ENCODE data around the gene BLID. TPM values are rescaled to one million over a fixed set of nuclear protein-coding genes. Genes with fewer than 3 reads are reported as not detected.

Gene BLID
- total RNA-seq, 1 donor from 2014 or later, result not detected

DNA sequence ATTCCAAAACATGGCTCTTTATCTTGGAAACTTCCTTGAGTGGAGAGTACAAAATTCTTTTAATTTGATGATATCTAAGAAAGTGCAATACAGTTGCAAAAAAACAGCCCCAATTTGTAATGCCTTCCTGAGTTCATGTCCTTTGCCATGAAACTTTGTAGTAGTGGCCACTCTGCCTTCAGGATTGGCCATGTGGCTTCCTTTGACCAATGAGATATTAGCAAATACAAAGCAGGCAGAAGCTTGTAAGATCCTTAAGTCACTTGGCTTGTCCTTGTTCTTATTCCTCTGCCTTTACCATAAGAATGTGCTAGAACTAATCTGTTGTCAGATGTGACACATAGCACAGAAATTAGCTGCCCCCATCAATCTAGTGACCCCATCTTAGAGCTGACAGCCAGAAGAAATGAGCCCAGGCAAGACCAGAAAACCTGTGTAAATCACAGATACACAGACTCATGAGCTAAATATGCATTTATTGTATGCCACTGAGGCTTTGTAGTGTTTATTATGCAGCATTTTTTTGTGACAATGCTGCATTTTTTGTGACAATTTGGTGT is 29.8 kb upstream of the BLID start:
- H3F3A ChIP-seq (ENCODE audit: low read depth), result no peaks in the 10 kb centered on the region
- H3K9me3 ChIP-seq (ENCODE audit: low read depth), result no peaks in the 10 kb centered on the region
- Mint-ChIP-seq H3K36me3 (peaks cover 7% of the 10 kb centered on the region), H3K27ac (no peak overlapping the region), H3K27me3 (ENCODE audit: insufficient read depth, low read depth) (no peaks in the 10 kb centered on the region), H3K4me1 (peaks cover 11% of the 10 kb centered on the region), H3K9me3 (no peaks in the 10 kb centered on the region), H3K4me3 (no peak overlapping the region)
- H3K27ac ChIP-seq, result no peak overlapping the region
- no peaks in the 10 kb centered on the region for H4K20me1 ChIP-seq (ENCODE audit: low read depth)
- H3K4me1 ChIP-seq, result peaks cover 4% of the 10 kb centered on the region
- H3K27me3 ChIP-seq, result peaks cover 11% of the 10 kb centered on the region
- no peak for DNase-seq (ENCODE audit: low spot score)
- H3K79me2 ChIP-seq (ENCODE audit: low read depth), result no peaks in the 10 kb centered on the region
- H2AFZ ChIP-seq (replicated peaks), result no peak overlapping the region
- H3K4me2 ChIP-seq, result no peak overlapping the region
- H3K4me3 ChIP-seq, result no peak overlapping the region
- H3K36me3 ChIP-seq, result no peaks in the 10 kb centered on the region
- TF ChIP-seq EZH2phosphoT487 (IDR thresholded peaks at IDR 0.05), result no peak
- no peak for TF ChIP-seq EZH2 (IDR thresholded peaks at IDR 0.05)
- TF ChIP-seq, protein P1, sequence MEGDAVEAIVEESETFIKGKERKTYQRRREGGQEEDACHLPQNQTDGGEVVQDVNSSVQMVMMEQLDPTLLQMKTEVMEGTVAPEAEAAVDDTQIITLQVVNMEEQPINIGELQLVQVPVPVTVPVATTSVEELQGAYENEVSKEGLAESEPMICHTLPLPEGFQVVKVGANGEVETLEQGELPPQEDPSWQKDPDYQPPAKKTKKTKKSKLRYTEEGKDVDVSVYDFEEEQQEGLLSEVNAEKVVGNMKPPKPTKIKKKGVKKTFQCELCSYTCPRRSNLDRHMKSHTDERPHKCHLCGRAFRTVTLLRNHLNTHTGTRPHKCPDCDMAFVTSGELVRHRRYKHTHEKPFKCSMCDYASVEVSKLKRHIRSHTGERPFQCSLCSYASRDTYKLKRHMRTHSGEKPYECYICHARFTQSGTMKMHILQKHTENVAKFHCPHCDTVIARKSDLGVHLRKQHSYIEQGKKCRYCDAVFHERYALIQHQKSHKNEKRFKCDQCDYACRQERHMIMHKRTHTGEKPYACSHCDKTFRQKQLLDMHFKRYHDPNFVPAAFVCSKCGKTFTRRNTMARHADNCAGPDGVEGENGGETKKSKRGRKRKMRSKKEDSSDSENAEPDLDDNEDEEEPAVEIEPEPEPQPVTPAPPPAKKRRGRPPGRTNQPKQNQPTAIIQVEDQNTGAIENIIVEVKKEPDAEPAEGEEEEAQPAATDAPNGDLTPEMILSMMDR (IDR thresholded peaks at IDR 0.05), result no peak
- no peak overlapping the region for H3K9ac ChIP-seq

DNA sequence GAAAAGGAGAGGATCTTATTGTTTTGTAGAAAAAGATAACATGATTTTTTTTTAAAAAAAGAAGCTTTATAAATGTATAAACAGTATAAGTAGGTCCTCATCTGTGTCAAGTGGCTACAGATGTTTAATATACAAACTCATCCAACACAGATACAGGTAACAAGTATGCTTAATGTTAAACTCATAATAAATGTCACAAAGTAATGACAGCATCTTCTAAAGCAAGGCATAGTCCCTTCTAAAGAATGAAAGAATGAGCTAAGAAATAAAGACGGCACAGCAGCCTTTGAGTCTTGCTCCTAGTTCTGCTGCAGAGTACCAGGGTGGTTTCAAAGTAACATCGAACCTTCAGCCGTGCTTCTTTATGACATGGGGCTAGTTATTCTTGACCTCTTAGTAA is 28.7 kb upstream of the BLID start:
- peaks cover 7% of the 10 kb centered on the region for H3K36me3 Mint-ChIP-seq
- H3K4me2 ChIP-seq, result no peak overlapping the region
- H3K27ac ChIP-seq, result no peak overlapping the region
- no peak overlapping the region for H2AFZ ChIP-seq (replicated peaks)
- no peak overlapping the region for H3K9ac ChIP-seq
- no peak overlapping the region for H3K4me3 ChIP-seq
- TF ChIP-seq EZH2 (IDR thresholded peaks at IDR 0.05) (no peak), EZH2phosphoT487 (IDR thresholded peaks at IDR 0.05) (no peak)
- TF ChIP-seq, protein P1 (IDR thresholded peaks at IDR 0.05), result no peak
- H3K4me1 Mint-ChIP-seq, result peaks cover 14% of the 10 kb centered on the region
- H3K27ac Mint-ChIP-seq, result no peak overlapping the region
- peaks cover 22% of the 10 kb centered on the region for H3K27me3 ChIP-seq
- no peaks in the 10 kb centered on the region for H4K20me1 ChIP-seq (ENCODE audit: low read depth)
- H3K9me3 ChIP-seq (ENCODE audit: low read depth), result no peaks in the 10 kb centered on the region
- no peaks in the 10 kb centered on the region for H3K27me3 Mint-ChIP-seq (ENCODE audit: insufficient read depth, low read depth)
- DNase-seq (ENCODE audit: low spot score), result no peak
- H3K36me3 ChIP-seq, result no peaks in the 10 kb centered on the region
- H3K4me3 Mint-ChIP-seq, result no peak overlapping the region
- no peaks in the 10 kb centered on the region for H3F3A ChIP-seq (ENCODE audit: low read depth)
- no peaks in the 10 kb centered on the region for H3K9me3 Mint-ChIP-seq
- H3K4me1 ChIP-seq, result peaks cover 4% of the 10 kb centered on the region
- no peaks in the 10 kb centered on the region for H3K79me2 ChIP-seq (ENCODE audit: low read depth)

DNA sequence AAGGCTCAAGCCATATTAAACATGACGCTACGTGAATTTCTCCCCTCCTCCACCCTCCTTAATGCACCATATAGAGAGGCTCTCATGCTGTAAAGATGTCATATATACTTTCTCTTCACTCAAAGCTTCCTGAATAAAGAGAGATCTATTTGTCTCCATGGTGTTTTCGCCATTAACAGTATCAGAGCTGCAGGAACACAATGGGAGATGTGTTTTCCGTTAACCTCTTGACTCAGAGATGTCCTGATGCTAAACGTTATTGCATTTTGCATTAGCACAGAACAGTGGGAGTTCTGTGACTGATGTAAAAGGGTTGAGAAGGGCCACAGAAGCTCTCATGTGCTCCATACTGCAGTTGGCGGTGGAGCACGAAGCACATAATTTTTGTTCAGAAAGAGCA is 25.7 kb upstream of the BLID start:
- Mint-ChIP-seq H3K27ac (peak overlapping the region; percentile 5), H3K4me1 (peaks cover 21% of the 10 kb centered on the region), H3K9me3 (no peaks in the 10 kb centered on the region), H3K27me3 (ENCODE audit: insufficient read depth, low read depth) (no peaks in the 10 kb centered on the region), H3K4me3 (no peak overlapping the region), H3K36me3 (peaks cover 4% of the 10 kb centered on the region)
- Histone ChIP-seq H3K36me3 (no peaks in the 10 kb centered on the region), H3K79me2 (ENCODE audit: low read depth) (no peaks in the 10 kb centered on the region), H3K4me2 (no peak overlapping the region), H3K9me3 (ENCODE audit: low read depth) (no peaks in the 10 kb centered on the region), H3K27ac (no peak overlapping the region), H3K4me3 (no peak overlapping the region), H3K27me3 (peaks cover 36% of the 10 kb centered on the region), H2AFZ (replicated peaks) (no peak overlapping the region), H4K20me1 (ENCODE audit: low read depth) (no peaks in the 10 kb centered on the region), H3K4me1 (no peaks in the 10 kb centered on the region), H3F3A (ENCODE audit: low read depth) (no peaks in the 10 kb centered on the region), H3K9ac (no peak overlapping the region)
- no peak for DNase-seq (ENCODE audit: low spot score)
- TF ChIP-seq, protein P1 (IDR thresholded peaks at IDR 0.05), result no peak
- TF ChIP-seq EZH2phosphoT487 (IDR thresholded peaks at IDR 0.05) (no peak), EZH2 (IDR thresholded peaks at IDR 0.05) (no peak)
